Natural killer cell treated with Interleukin-12 subunit alpha and Interleukin-12 subunit beta and Interleukin-15 and Interleukin-18, amount 100 ng/mL, for 72 hours (primary cell): ENCODE data around the gene GCSH. TPM values are rescaled to one million over a fixed set of nuclear protein-coding genes. Genes with fewer than 3 reads are reported as not detected.

Experiments used
- ATAC-seq, 2 donors: fragments of 150-1000 bp; cut with Tn5 transposase in 1 of 2; sonication (Bioruptor Pico), chemical (Tn5 transposase) in 1 of 2; 2 replicates each; pipeline ENCODE4 v1.10.0; 2021
- DNase-seq: peaks from one replicate; pipeline ENCODE4 v3.0.0; 2022; ENCODE audit warnings: low spot score
- H3K27ac Mint-ChIP-seq, 2 donors: 1 replicate in 1 of 2; 2 replicates in 1 of 2; pipeline ENCODE4 v1.8.0; 2022; ENCODE audit warnings: mixed read lengths in 2 of 2, mild to moderate bottlenecking in 1 of 2, moderate library complexity in 1 of 2
- H3K27me3 Mint-ChIP-seq, 2 donors: 1 replicate in 1 of 2; 2 replicates in 1 of 2; pipeline ENCODE4 v1.8.0; 2022; ENCODE audit warnings: mixed read lengths in 2 of 2
- H3K36me3 Mint-ChIP-seq: one replicate; pipeline ENCODE4 v1.8.0; 2022; ENCODE audit warnings: mixed read lengths
- H3K4me1 Mint-ChIP-seq, 2 donors: 1 replicate in 1 of 2; 2 replicates in 1 of 2; pipeline ENCODE4 v1.8.0; 2022; ENCODE audit warnings: low read depth in 2 of 2, mixed read lengths in 2 of 2, mild to moderate bottlenecking in 1 of 2
- H3K4me3 Mint-ChIP-seq: one replicate; pipeline ENCODE4 v1.8.0; 2022; ENCODE audit warnings: mixed read lengths
- H3K9me3 Mint-ChIP-seq: 2 replicates; pipeline ENCODE4 v1.8.0; 2022; ENCODE audit warnings: mixed read lengths
- total RNA-seq, 2 donors: library from RNA; stranded (reverse); gene quantifications; one replicate each; pipeline ENCODE4 v1.2.3, GENCODE V29; 2022

GCSH gene
- total RNA-seq, 2 donors from 2014 or later, result 10.6 to 38.7 TPM

DNA sequence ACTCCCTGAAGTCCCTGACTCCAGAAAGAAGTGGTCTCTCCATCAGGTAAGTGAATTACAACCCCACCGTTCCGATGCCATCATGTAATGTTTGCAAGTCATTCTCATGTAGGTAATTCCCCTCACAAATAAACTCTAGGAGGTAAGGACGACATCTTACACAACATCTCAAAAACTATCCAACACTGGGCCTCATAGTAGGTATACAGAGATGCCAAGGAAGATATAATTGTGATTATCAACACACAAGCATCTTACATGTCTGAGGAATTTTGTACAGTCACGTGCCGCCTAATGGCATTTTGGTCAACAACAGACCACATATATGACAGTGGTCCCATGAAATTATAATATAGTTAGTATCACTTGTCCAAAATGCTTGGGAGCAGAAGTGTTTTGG lies 7.4 kb downstream of the GCSH start:
- no peak overlapping the region for H3K4me3 Mint-ChIP-seq
- no peak overlapping the region for H3K27ac Mint-ChIP-seq
- H3K27me3 Mint-ChIP-seq, result no peaks in the 10 kb centered on the region
- no peak for DNase-seq
- H3K36me3 Mint-ChIP-seq, result no peaks in the 10 kb centered on the region
- no peaks in the 10 kb centered on the region for H3K4me1 Mint-ChIP-seq
- ATAC-seq, result no peak
- H3K9me3 Mint-ChIP-seq, result no peaks in the 10 kb centered on the region

GRCh38 chr16:81081014-81081413 lies 15.2 kb downstream of the GCSH start:
- no peak for ATAC-seq
- no peaks in the 10 kb centered on the region for H3K36me3 Mint-ChIP-seq
- H3K9me3 Mint-ChIP-seq, result no peaks in the 10 kb centered on the region

GRCh38 chr16:81080233-81080632 lies 16.0 kb downstream of the GCSH start:
- H3K4me1 Mint-ChIP-seq, result peaks cover 0 to 2% of the 10 kb centered on the region in 2 donors
- no peaks in the 10 kb centered on the region for H3K9me3 Mint-ChIP-seq
- H3K27me3 Mint-ChIP-seq, result peaks cover 0 to under 1% of the 10 kb centered on the region in 2 donors
- no peak overlapping the region for H3K4me3 Mint-ChIP-seq
- no peaks in the 10 kb centered on the region for H3K36me3 Mint-ChIP-seq
- no peak for DNase-seq
- H3K27ac Mint-ChIP-seq, result no peak overlapping the region
- ATAC-seq, result no peak

More at GRCh38 chr16:81081014-81081413, 15.2 kb downstream of the GCSH start:
- no peak for DNase-seq
- no peaks in the 10 kb centered on the region for H3K27me3 Mint-ChIP-seq
- H3K27ac Mint-ChIP-seq, result no peak overlapping the region
- H3K4me1 Mint-ChIP-seq, result peaks cover 0 to 2% of the 10 kb centered on the region in 2 donors
- H3K4me3 Mint-ChIP-seq, result no peak overlapping the region

- peak; percentile 96 to 97 for ATAC-seq
- Mint-ChIP-seq H3K36me3 (no peaks in the 10 kb centered on the region), H3K9me3 (no peaks in the 10 kb centered on the region), H3K4me3 (peak within 1 kb of the TSS; percentile 44), H3K4me1 (peaks cover 0 to 2% of the 10 kb centered on the region in 2 donors), H3K27ac (no peak within 1 kb of the TSS), H3K27me3 (peaks cover 8% of the 10 kb centered on the region in 2 donors)
- DNase-seq, result peak; percentile 97
Measured at GRCh38 chr16:81077076-81077940, 18.9 kb downstream of the GCSH start, which contains the start of gene C16orf46. TSS of gene C16orf46 (minus strand) at chr16:81077238. CDS start at chr16:81063955, 13,283 bp downstream.

- Mint-ChIP-seq H3K9me3 (no peaks in the 10 kb centered on the region), H3K27me3 (peaks cover 8% of the 10 kb centered on the region in 2 donors), H3K36me3 (no peaks in the 10 kb centered on the region), H3K4me3 (no peak overlapping the region), H3K4me1 (peaks cover 0 to 2% of the 10 kb centered on the region in 2 donors), H3K27ac (no peak overlapping the region)
- ATAC-seq (peak; percentile 92 to 94), DNase-seq (peak; percentile 82)
Measured at GRCh38 chr16:81076566-81077075, 19.6 kb downstream of the GCSH start.

DNA sequence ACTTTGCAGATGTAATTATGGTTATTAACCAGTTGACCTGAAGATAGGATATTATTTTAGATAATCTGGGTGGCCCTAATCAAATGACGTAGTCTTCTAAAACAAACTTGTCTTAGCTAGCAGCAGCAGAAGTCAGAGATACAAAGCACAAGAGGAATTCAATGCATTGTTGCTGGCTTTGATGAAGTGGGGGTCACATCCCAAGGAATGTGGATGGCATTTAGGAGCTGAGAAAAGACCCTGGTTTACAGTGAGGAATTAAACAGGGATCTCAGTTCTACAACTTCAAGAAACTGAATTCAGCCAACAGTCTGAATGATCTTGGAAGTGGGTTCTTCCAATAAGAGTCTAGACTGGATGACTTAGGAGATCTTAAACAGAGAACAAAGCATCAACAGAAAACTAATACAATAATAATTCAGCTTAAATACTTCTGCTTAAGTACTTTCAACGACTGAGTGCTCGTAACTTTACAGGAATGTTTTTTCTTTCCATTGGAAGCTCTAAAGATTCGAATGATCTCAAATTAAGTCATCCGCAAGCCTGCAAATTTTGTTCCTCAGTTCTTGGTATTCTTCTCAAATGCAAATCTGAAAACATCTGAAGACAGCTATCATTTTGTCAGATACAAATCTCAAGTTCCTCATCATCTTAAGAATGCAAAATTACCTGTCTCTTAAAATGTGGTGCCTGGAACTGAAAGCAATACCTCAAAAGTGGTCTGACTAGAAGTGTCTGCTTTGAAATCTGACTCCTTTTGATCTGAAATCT lies 22.4 kb downstream of the GCSH start:
- DNase-seq (no peak), ATAC-seq (no peak)
- no peak overlapping the region for H3K4me3 Mint-ChIP-seq
- no peak overlapping the region for H3K27ac Mint-ChIP-seq
- H3K27me3 Mint-ChIP-seq, result peaks cover 8% of the 10 kb centered on the region in 2 donors
- no peaks in the 10 kb centered on the region for H3K9me3 Mint-ChIP-seq
- peaks cover 0 to 2% of the 10 kb centered on the region in 2 donors for H3K4me1 Mint-ChIP-seq
- H3K36me3 Mint-ChIP-seq, result no peaks in the 10 kb centered on the region

DNA sequence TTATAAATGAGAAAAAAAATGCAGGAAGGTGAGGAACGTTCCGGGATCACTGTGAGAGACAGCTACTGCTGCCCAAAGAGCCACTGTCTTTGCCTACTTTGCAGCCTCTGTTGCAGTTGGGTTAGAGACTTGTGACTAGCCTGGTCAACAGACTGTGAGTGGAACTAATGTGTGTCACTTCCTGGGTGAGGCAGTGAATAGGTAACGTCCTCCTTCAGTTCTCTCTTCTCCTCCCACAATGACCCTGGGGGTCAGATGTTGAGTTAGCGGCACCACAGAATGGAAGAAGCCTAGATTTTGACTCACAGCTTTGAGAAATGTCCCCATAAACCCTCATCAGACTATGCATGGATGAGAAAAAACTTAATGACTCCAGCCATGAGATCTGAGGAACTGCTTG lies 24.4 kb downstream of the GCSH start:
- Mint-ChIP-seq H3K4me1 (no peaks in the 10 kb centered on the region), H3K4me3 (no peak overlapping the region), H3K27me3 (peaks cover 8% of the 10 kb centered on the region in 2 donors), H3K36me3 (no peaks in the 10 kb centered on the region), H3K27ac (no peak overlapping the region), H3K9me3 (no peaks in the 10 kb centered on the region)
- ATAC-seq (no peak), DNase-seq (no peak)

DNA sequence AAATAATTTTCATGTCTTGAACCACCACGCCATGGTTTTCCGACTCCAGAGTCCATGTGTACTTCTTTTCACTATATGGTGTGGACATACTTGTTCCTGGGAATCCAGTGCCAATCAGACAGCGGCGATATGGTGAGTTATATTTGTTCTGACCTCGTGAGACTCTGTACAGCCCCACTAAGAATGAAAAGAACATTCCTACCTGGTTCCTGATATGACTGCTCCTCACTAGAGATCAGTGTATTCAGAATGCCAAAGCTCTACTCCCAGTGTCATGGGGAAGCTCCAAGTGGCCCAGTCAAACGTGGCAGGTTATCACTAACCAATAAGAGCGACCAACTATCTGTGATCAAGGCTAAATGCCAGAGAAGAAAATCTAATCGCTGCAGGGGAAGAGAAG lies 25.2 kb downstream of the GCSH start:
- DNase-seq (no peak), ATAC-seq (no peak)
- Mint-ChIP-seq H3K27ac (no peak overlapping the region), H3K27me3 (peaks cover 8% of the 10 kb centered on the region in 2 donors), H3K4me1 (no peaks in the 10 kb centered on the region), H3K36me3 (no peaks in the 10 kb centered on the region), H3K4me3 (no peak overlapping the region), H3K9me3 (no peaks in the 10 kb centered on the region)

- DNase-seq (no peak), ATAC-seq (no peak)
- H3K9me3 Mint-ChIP-seq, result no peaks in the 10 kb centered on the region
- no peaks in the 10 kb centered on the region for H3K4me1 Mint-ChIP-seq
- peaks cover 0 to 2% of the 10 kb centered on the region in 2 donors for H3K27me3 Mint-ChIP-seq
- no peaks in the 10 kb centered on the region for H3K36me3 Mint-ChIP-seq
- no peak overlapping the region for H3K4me3 Mint-ChIP-seq
- H3K27ac Mint-ChIP-seq, result no peak overlapping the region
Measured at GRCh38 chr16:81069063-81069462, 27.1 kb downstream of the GCSH start.

GRCh38 chr16:81067166-81067565 lies 29.0 kb downstream of the GCSH start:
- H3K9me3 Mint-ChIP-seq, result no peaks in the 10 kb centered on the region
- H3K27me3 Mint-ChIP-seq, result no peaks in the 10 kb centered on the region
- no peak overlapping the region for H3K27ac Mint-ChIP-seq
- H3K4me1 Mint-ChIP-seq, result no peaks in the 10 kb centered on the region
- DNase-seq (no peak), ATAC-seq (no peak)
- no peaks in the 10 kb centered on the region for H3K36me3 Mint-ChIP-seq
- no peak overlapping the region for H3K4me3 Mint-ChIP-seq

DNA sequence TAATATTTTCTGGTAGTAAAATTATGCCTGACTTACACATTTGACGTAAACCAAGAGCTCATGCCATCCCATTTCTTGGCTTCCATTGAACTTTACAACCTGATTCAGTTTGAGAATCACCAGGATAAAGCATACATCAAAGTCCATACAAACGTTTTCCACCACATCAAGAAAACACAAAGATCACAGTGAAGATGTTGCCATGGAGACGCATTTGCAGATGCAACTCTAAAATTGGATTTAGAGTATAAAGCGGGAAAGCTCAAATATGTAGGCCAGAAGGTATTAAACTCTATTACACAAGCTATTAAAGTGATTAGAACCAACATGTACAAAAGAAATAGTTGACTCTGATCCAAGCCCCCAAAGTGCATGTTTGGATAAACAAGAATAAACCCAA lies 29.5 kb downstream of the GCSH start:
- Mint-ChIP-seq H3K4me1 (no peaks in the 10 kb centered on the region), H3K9me3 (no peaks in the 10 kb centered on the region), H3K27ac (no peak overlapping the region), H3K4me3 (no peak overlapping the region), H3K36me3 (no peaks in the 10 kb centered on the region), H3K27me3 (no peaks in the 10 kb centered on the region)
- DNase-seq (no peak), ATAC-seq (no peak)

- H3K36me3 Mint-ChIP-seq, result no peaks in the 10 kb centered on the region
- no peak overlapping the region for H3K4me3 Mint-ChIP-seq
- H3K4me1 Mint-ChIP-seq, result no peaks in the 10 kb centered on the region
- H3K9me3 Mint-ChIP-seq, result no peaks in the 10 kb centered on the region
- no peaks in the 10 kb centered on the region for H3K27me3 Mint-ChIP-seq
- ATAC-seq, result no peak
- DNase-seq, result no peak
- H3K27ac Mint-ChIP-seq, result no peak overlapping the region
Measured at GRCh38 chr16:81061871-81062608, 34.2 kb downstream of the GCSH start.

DNA sequence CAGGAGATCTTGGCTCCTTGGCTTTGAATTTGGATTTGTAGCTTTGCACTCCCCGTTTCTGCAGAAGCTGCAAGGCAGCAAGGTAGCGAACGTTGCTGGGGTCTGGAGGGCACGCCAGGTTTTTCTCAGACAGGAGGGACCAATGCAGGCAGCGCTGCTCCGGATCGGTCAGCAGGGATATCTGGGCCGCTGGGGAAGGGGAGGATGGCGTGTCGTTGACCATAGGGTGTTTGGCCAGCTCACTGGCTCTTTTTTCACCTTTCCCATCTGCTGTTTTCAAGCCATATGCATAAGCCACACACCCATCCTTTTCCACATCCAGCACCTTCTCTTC lies 34.9 kb downstream of the GCSH start:
- H3K27me3 Mint-ChIP-seq, result no peaks in the 10 kb centered on the region
- DNase-seq (no peak), ATAC-seq (no peak)
- H3K9me3 Mint-ChIP-seq, result no peaks in the 10 kb centered on the region
- H3K36me3 Mint-ChIP-seq, result no peaks in the 10 kb centered on the region
- H3K27ac Mint-ChIP-seq, result no peak overlapping the region
- no peak overlapping the region for H3K4me3 Mint-ChIP-seq
- H3K4me1 Mint-ChIP-seq, result no peaks in the 10 kb centered on the region
